IPS DF 4.7 (cell line): ENCODE data around the gene MRPS18A.
"Not testable (repeated sequence)": the region's sequence is repeated elsewhere in the genome, so short reads cannot be mapped to it uniquely, and the experiment has no call there.

Experiments used
- DNase-seq: peaks from one replicate; pipeline ENCODE4 v3.0.0-alpha.2; 2013; ENCODE audit warnings: low spot score; ENCODE audit errors: extremely low read depth

Gene MRPS18A

GRCh38 chr6:43671011-43671800 is 16.4 kb downstream of the MRPS18A start:
- DNase-seq = no peak

- no peak for DNase-seq
These were observed 17.0 kb downstream of the MRPS18A start for GRCh38 chr6:43670623-43670986.

- no peak for DNase-seq
These were observed 17.5 kb downstream of the MRPS18A start for GRCh38 chr6:43669922-43670622.

- DNase-seq = no peak
These were observed 18.3 kb downstream of the MRPS18A start for GRCh38 chr6:43669050-43669921.

- no peak for DNase-seq
These were observed 19.2 kb downstream of the MRPS18A start for GRCh38 chr6:43668151-43669028.

- no peak for DNase-seq
These were observed 20.1 kb downstream of the MRPS18A start for GRCh38 chr6:43667245-43668150.

- DNase-seq = no peak
These were observed 21.2 kb downstream of the MRPS18A start for GRCh38 chr6:43666196-43666920.

- DNase-seq = no peak
These were observed 22.2 kb downstream of the MRPS18A start for GRCh38 chr6:43665376-43665775.

- not testable (repeated sequence) for DNase-seq
These were observed 24.6 kb downstream of the MRPS18A start for GRCh38 chr6:43662948-43663347.

GRCh38 chr6:43658161-43658560 is 29.4 kb downstream of the MRPS18A start:
- no peak for DNase-seq

- no peak for DNase-seq
These were observed 30.3 kb downstream of the MRPS18A start for GRCh38 chr6:43657221-43657802.

GRCh38 chr6:43652822-43653221 is 34.8 kb downstream of the MRPS18A start:
- DNase-seq = not testable (repeated sequence)

GRCh38 chr6:43648248-43648647 is 39.3 kb downstream of the MRPS18A start:
- DNase-seq = no peak

- DNase-seq = no peak
These were observed 40.0 kb downstream of the MRPS18A start for GRCh38 chr6:43647613-43648012.

- no peak for DNase-seq
These were observed 42.0 kb downstream of the MRPS18A start for GRCh38 chr6:43645613-43645964.

GRCh38 chr6:43644940-43645612 is 42.5 kb downstream of the MRPS18A start, which contains the start of gene RSPH9:
Gene RSPH9 (plus strand): TSS chr6:43645036. CDS start chr6:43645099, 63 bp downstream.
- DNase-seq = peak; percentile 49

- no peak for DNase-seq
These were observed 47.4 kb downstream of the MRPS18A start for GRCh38 chr6:43639984-43640800.
